Measurements from ENCODE around the gene VPS26B.
"Not testable (repeated sequence)": the region's sequence is repeated elsewhere in the genome, so short reads cannot be mapped to it uniquely, and the experiment has no call there.

Gene VPS26B

GRCh38 chr11:134281635-134282034, 57.2 kb downstream of the VPS26B start:
- DNase-seq (ENCODE audit: low read depth): not testable (repeated sequence)

DNA sequence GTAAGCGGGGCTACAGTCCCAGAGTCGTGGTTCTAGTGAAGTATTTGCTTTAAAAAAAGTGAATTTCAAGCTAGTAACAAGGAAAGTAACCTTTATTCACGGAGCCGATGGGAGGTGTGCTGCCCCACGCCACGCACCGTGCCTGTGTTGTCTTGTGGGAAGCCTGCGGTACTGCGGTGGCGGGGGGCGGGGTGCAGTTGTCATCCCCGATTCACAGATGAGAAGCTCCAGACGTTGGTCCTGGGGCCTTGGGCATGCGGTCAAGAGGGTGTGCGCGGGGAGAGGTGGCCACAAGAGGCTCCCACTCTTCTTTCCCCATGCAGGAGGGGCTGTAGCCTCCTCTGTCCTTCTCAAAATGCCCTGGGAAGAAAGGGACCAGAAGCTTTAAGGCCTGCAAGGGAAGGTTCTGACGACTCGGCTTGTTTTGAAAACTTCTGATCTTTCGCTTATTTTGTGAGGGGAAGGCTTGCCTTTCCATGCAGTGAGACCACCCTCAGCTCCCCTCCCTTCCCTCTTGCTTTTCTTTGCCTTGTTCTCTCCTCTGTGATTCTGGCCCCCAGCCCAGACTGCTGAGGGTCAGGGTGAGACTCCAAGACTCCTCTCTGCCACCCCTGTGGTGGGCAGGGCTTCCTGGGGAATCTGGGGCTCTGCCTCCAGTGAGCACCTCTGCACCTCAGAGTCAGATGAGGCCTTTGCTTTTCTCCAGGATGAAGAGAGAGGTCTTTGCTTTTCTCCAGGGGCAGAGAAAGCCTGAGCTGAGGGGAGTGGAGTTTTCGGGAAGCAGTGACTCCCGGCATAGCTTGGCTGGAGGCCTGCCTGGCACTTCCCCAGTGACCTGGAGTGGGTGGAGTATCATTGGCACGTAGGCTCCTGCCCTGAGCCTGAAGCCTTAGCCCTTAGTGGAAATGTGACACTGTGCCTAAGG, 57.9 kb downstream of the VPS26B start:
- DNase-seq (ENCODE audit: low read depth): no peak

DNA sequence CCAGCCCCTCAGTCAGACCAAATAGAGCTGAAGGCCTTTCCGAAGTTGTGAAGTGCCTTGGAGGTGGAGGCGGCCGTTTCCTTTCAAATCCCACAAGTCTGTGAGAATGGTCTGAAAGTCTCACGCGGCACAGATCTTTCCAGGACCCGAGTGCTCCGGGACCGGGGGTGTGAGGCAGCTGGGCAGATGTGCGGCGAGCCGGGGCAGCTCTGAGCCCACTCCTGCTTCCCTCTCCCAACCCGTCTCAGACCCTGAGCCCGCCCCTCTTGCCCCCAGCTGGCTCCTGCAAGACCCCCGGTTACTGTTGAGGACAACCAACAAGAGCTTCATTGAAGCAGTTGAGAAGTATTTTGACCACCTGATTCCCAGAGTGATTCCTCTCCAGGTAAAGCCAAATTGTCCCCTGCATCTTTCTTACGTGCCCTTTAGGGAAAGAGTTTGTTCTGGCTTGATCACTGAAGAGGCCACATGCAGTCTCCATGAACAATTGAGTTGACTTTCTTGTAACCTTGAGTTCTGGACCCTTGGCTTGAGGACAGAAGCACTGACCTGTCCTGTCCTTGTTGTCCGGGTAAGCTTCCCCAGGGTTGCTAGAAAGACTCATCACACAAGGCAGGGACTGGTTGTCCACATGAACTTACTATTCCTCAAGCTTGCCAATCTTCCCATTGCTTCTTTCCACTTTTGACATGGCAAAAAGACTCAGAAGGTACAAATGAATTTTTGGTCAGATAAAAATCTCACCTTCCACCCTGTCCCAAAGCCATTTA, 59.2 kb downstream of the VPS26B start:
- no peak for DNase-seq (ENCODE audit: low read depth)

DNA sequence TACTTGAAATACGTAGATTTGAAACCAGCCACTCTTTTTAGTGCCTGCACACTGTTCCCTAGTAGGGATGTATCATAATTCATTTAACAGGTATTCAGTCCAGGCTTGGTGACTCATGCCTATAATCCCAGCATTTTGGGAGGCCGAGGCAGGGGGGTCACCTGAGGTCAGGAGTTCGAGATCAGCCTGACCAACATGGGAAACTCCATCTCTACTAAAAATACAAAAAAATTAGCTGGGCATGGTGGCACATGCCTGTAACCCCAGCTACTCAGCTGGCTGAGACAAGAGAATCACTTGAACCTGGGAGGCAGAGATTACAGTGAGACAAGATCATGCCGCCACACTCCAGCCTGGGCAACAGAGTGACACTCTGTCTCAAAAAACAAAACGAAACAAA, 59.9 kb downstream of the VPS26B start:
- not testable (repeated sequence) for DNase-seq (ENCODE audit: low read depth)

DNA sequence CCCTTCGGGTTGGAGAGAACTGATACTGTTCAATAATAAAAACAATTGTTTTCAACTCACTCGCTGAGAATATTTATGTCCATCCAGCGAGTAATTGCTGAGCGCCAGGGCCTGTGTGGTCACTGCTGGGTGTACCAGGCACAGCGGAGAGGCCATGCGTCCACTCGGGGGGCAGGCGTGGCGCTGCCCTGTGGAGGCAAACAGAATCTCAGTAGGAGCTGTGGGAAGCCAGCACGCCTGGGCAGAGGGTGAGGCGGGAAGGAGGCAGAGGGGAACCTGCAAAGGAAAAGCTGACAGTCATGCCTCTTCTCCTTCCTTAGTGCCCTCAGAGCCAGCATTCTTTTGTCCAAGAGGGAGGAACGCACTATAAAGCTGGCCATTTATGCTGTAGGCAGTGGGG, 63.1 kb downstream of the VPS26B start:
- no peak for DNase-seq (ENCODE audit: low read depth)

GRCh38 chr11:134288486-134288885, 64.0 kb downstream of the VPS26B start:
- DNase-seq (ENCODE audit: low read depth): no peak

- DNase-seq (ENCODE audit: low read depth): no peak
Measured at GRCh38 chr11:134289167-134289566, 64.7 kb downstream of the VPS26B start.

- DNase-seq (ENCODE audit: low read depth): no peak
Measured at GRCh38 chr11:134289789-134290188, 65.3 kb downstream of the VPS26B start.

DNA sequence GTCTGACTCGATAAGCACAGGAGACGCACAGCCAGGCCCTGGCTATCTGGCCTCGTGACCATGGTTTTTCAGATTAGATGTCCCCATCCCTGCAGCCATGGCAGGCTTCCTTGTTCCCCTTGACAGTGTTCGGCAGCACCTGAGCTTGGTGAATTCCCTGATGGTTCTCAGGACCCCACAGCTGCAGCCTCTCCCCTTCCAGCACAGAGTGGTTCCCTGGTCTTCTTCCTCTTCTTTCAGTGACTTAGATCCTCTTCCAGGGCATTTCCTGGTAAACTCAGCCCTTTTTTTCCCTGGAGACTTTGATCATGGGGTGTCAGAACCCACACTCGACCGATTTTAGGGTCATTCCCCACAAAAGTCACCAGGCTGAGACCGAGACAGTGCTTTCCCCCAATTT, 66.2 kb downstream of the VPS26B start:
- no peak for DNase-seq (ENCODE audit: low read depth)

DNA sequence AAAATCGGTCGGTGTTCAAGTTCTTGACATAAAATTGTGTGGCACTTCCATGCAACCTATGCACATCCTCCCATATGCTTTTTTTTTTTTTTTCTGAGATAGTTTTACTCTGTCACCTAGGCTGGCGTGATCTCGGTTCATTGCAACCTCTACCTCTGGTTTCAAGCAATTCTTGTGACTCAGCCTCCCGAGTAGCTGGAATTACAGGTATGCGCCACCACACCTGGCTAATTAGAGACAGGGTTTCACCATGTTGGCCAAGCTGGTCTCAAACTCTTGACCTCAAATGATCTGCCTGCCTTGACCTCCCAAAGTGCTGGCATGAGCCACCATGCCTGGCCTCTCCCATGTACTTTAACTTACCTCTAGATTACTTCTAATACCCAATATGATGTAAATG, 66.7 kb downstream of the VPS26B start:
- DNase-seq (ENCODE audit: low read depth): no peak

GRCh38 chr11:134292661-134293060, 68.2 kb downstream of the VPS26B start:
- DNase-seq (ENCODE audit: low read depth): no peak

GRCh38 chr11:134293119-134294113, 68.9 kb downstream of the VPS26B start:
- DNase-seq (ENCODE audit: low read depth): no peak

DNA sequence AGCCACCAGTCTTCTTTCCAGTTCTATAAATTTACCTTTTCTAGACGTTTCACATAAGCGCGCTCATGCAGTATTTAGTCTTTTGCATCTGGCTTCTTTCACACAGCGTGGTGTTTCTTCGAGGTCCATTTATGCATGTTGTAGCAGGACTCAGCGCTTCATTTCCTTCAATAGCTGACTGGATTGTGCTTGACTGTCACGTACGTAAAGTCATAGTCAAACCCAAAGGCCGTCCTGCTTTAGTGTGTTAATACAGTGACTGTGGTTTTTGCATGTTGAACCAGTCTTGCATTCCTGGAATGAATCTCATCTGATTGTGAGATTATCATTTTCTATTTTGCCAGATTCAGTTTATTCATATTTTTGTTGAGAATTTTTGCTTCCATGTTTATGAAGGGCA, 70.2 kb downstream of the VPS26B start:
- DNase-seq (ENCODE audit: low read depth): no peak
